Endothelial cell (in vitro differentiated cells): ENCODE results near the gene COX5A. TPM values are rescaled to one million over a fixed set of nuclear protein-coding genes. Genes with fewer than 3 reads are reported as not detected.

Experiments
- DNase-seq: peaks from one replicate; pipeline ENCODE4 v3.0.0; 2021; ENCODE audit warnings: low spot score
- H3K27ac Mint-ChIP-seq: one replicate; pipeline ENCODE4 v1.8.0; 2021; ENCODE audit warnings: mixed read lengths, inconsistent platforms; ENCODE audit not compliant: unreplicated experiment
- H3K27me3 Mint-ChIP-seq: one replicate; pipeline ENCODE4 v1.8.0; 2021; ENCODE audit warnings: mild to moderate bottlenecking, moderate library complexity, mixed read lengths, inconsistent platforms; ENCODE audit not compliant: unreplicated experiment
- H3K36me3 Mint-ChIP-seq: one replicate; pipeline ENCODE4 v1.8.0; 2021; ENCODE audit warnings: mild to moderate bottlenecking, low read depth, mixed read lengths, inconsistent platforms; ENCODE audit not compliant: unreplicated experiment
- H3K4me1 Mint-ChIP-seq: one replicate; pipeline ENCODE4 v1.8.0; 2021; ENCODE audit warnings: mild to moderate bottlenecking, mixed read lengths, inconsistent platforms; ENCODE audit not compliant: unreplicated experiment
- H3K4me3 Mint-ChIP-seq: one replicate; pipeline ENCODE4 v1.8.0; 2021; ENCODE audit warnings: mild to moderate bottlenecking, mixed read lengths, inconsistent platforms; ENCODE audit not compliant: unreplicated experiment
- H3K9me3 Mint-ChIP-seq: one replicate; pipeline ENCODE4 v1.8.0; 2021; ENCODE audit warnings: mixed read lengths, inconsistent platforms; ENCODE audit not compliant: unreplicated experiment
- CTCF ChIP-seq: fragments of 200-600 bp; sonication (generic); IDR thresholded peaks from one replicate; pipeline ENCODE4 v1.5.0; 2021; ENCODE audit warnings: antibody characterized with exemption; ENCODE audit not compliant: unreplicated experiment
- long read RNA-seq: library from polyadenylated mRNA; unstranded; transcript quantifications from one replicate; pipeline ENCODE4 v2.0.0, GENCODE V29; 2020; ENCODE audit not compliant: unreplicated experiment
- total RNA-seq: library from RNA; stranded (reverse); fragmentation: NEBNext Ultra II Directional; extraction: Animal tissue kit (Norgen Biotek cat#: 25700); gene quantifications from one replicate; pipeline ENCODE4 v1.2.1, GENCODE V29; 2021; ENCODE audit not compliant: unreplicated experiment

COX5A gene
- total RNA-seq = 182 TPM
- long read RNA-seq, transcript COX5A-201 (5 exons, 1,268 nt) = major isoform, 108 of 114 reads
- long read RNA-seq, partial matches to known transcripts = 0 of 114 reads
- long read RNA-seq, other reads (novel, unspliced or antisense) = 3 of 114 reads

GRCh38 chr15:74937590-74938371, at the start of gene COX5A:
TSS of gene COX5A (minus strand) at chr15:74938073. CDS start at chr15:74938014, 59 bp downstream.
- Mint-ChIP-seq H3K4me3 (peak within 1 kb of the TSS; percentile 93), H3K36me3 (no peaks in the 10 kb centered on the region), H3K9me3 (no peaks in the 10 kb centered on the region), H3K27ac (peak within 1 kb of the TSS; percentile 86), H3K4me1 (peaks cover 6% of the 10 kb centered on the region), H3K27me3 (no peaks in the 10 kb centered on the region)
- no peak for TF ChIP-seq CTCF
- peak; percentile 90 for DNase-seq

GRCh38 chr15:74983725-74984231, 45.9 kb upstream of the COX5A start:
- Mint-ChIP-seq H3K36me3 (no peaks in the 10 kb centered on the region), H3K27me3 (peaks cover 2% of the 10 kb centered on the region), H3K4me3 (no peak overlapping the region), H3K9me3 (no peaks in the 10 kb centered on the region), H3K4me1 (peaks cover 33% of the 10 kb centered on the region), H3K27ac (peak overlapping the region; percentile 25)
- no peak for DNase-seq
- no peak for TF ChIP-seq CTCF

- H3K4me1 Mint-ChIP-seq = peaks cover 34% of the 10 kb centered on the region
- peaks cover 2% of the 10 kb centered on the region for H3K27me3 Mint-ChIP-seq
- H3K27ac Mint-ChIP-seq = no peak overlapping the region
- no peak overlapping the region for H3K4me3 Mint-ChIP-seq
- TF ChIP-seq CTCF = no peak
- H3K9me3 Mint-ChIP-seq = no peaks in the 10 kb centered on the region
- no peak for DNase-seq
- H3K36me3 Mint-ChIP-seq = no peaks in the 10 kb centered on the region
Measured at GRCh38 chr15:74982183-74982582, 44.3 kb upstream of the COX5A start.

- Mint-ChIP-seq H3K27ac (no peak overlapping the region), H3K9me3 (no peaks in the 10 kb centered on the region), H3K27me3 (peaks cover 2% of the 10 kb centered on the region), H3K4me3 (no peak overlapping the region), H3K4me1 (peaks cover 21% of the 10 kb centered on the region), H3K36me3 (no peaks in the 10 kb centered on the region)
- TF ChIP-seq CTCF = no peak
- DNase-seq = no peak
Measured at GRCh38 chr15:74978503-74978902, 40.6 kb upstream of the COX5A start.

- Mint-ChIP-seq H3K27me3 (peaks cover 2% of the 10 kb centered on the region), H3K36me3 (no peaks in the 10 kb centered on the region), H3K27ac (no peak overlapping the region), H3K4me3 (no peak overlapping the region), H3K9me3 (no peaks in the 10 kb centered on the region), H3K4me1 (peaks cover 19% of the 10 kb centered on the region)
- DNase-seq = no peak
- TF ChIP-seq CTCF = no peak
Measured at GRCh38 chr15:74978077-74978476, 40.2 kb upstream of the COX5A start.
